GM12873 (cell line): ENCODE results near the gene TNFAIP1.

Experiments used
- TF ChIP-seq, protein P1 (sequence below): IDR thresholded peaks from 2 replicates; pipeline ENCODE4 v1.5.1; 2012; ENCODE audit warnings: low read depth, mild to moderate bottlenecking, moderate library complexity, low read length, control low read depth; ENCODE audit not compliant: insufficient read depth; ENCODE audit errors: missing control alignments

TNFAIP1 gene

DNA sequence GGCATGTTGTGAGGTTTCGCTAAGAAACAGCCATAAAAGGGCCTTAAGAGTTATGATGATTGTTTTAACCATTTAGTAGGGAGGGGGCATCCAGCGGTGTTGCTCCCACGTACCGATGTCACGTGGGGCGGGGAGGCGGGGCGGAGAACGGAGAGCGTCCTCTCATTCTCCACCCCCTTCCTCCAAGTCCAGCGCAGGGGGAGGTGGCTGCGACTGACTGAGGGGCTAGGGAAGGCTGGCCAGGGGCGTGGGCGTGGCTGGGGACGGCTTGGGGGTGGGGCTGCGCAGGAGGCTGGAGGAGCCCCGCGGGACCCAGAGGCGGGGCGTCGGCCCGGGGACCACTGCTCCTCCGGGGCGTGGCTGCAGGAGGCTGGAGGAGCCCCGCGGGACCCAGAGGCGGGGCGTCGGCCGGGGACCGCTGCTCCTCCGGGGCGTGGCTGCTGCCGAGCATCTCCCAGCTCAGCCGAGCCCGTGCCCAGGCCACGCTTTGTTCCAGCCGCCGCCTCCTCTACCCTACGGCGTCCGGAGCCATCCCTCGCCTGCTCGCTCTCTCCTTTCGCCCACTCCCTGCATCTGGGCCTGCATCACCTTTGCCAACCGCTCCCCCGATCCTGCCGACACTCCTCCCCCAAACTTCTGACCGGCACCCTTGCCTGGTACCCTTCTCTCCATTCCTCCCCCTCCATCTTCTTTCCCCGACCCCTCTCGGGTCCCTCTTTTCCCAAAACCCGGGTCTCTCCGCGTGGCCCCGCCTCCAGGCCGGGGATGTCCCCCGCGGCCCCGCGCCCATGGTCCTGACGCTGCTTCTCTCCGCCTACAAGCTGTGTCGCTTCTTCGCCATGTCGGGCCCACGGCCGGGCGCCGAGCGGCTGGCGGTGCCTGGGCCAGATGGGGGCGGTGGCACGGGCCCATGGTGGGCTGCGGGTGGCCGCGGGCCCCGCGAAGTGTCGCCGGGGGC, 36.0 kb downstream of the TNFAIP1 start, which contains the start of gene SARM1:
TSS of gene SARM1 (plus strand) at position 450 of the 958 bp plus-strand sequence. CDS start at position 789, 339 bp downstream.
- TF ChIP-seq, protein P1, sequence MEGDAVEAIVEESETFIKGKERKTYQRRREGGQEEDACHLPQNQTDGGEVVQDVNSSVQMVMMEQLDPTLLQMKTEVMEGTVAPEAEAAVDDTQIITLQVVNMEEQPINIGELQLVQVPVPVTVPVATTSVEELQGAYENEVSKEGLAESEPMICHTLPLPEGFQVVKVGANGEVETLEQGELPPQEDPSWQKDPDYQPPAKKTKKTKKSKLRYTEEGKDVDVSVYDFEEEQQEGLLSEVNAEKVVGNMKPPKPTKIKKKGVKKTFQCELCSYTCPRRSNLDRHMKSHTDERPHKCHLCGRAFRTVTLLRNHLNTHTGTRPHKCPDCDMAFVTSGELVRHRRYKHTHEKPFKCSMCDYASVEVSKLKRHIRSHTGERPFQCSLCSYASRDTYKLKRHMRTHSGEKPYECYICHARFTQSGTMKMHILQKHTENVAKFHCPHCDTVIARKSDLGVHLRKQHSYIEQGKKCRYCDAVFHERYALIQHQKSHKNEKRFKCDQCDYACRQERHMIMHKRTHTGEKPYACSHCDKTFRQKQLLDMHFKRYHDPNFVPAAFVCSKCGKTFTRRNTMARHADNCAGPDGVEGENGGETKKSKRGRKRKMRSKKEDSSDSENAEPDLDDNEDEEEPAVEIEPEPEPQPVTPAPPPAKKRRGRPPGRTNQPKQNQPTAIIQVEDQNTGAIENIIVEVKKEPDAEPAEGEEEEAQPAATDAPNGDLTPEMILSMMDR = no peak

DNA sequence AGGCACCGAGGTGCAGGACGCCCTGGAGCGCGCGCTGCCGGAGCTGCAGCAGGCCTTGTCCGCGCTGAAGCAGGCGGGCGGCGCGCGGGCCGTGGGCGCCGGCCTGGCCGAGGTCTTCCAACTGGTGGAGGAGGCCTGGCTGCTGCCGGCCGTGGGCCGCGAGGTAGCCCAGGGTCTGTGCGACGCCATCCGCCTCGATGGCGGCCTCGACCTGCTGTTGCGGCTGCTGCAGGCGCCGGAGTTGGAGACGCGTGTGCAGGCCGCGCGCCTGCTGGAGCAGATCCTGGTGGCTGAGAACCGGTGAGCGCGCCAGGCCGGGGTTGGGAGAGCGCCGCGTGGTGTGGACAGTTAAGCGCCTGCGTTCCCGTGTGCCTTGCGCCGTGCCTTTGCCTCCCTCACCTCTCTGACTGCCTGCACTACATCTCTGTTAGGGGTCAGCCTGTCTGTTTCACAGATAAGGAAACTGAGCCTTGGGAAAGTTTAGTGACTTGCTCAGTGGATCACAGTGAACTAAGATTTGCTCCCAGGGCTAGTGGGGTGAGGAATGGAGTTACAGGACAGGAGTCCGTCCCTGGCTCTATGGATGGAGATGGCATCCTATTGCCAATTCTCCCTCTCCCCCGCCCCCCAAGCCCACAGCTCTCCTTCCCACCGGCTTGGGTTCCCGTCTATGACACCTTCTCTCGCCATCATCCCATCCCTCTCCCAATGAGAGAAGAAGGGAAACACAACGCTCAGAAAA, 36.8 kb downstream of the TNFAIP1 start:
- TF ChIP-seq, protein P1 = no peak

DNA sequence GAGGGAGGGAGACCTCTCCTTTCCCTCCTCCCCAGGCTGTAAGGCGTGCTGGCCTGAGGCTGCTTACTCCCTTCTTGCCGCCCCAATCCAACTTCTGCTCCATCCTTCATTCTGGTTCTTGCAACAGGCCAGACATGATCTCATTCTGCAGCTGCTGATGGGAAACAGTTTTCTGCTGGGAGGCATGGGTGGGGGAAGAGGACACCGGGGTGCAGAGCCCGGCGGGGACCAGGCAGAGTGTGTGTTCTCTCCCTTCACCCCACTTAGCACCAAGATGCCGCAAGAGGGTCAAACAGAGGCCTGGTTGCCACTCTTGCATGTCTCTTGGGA, 37.3 kb downstream of the TNFAIP1 start:
- TF ChIP-seq, protein P1 = no peak

DNA sequence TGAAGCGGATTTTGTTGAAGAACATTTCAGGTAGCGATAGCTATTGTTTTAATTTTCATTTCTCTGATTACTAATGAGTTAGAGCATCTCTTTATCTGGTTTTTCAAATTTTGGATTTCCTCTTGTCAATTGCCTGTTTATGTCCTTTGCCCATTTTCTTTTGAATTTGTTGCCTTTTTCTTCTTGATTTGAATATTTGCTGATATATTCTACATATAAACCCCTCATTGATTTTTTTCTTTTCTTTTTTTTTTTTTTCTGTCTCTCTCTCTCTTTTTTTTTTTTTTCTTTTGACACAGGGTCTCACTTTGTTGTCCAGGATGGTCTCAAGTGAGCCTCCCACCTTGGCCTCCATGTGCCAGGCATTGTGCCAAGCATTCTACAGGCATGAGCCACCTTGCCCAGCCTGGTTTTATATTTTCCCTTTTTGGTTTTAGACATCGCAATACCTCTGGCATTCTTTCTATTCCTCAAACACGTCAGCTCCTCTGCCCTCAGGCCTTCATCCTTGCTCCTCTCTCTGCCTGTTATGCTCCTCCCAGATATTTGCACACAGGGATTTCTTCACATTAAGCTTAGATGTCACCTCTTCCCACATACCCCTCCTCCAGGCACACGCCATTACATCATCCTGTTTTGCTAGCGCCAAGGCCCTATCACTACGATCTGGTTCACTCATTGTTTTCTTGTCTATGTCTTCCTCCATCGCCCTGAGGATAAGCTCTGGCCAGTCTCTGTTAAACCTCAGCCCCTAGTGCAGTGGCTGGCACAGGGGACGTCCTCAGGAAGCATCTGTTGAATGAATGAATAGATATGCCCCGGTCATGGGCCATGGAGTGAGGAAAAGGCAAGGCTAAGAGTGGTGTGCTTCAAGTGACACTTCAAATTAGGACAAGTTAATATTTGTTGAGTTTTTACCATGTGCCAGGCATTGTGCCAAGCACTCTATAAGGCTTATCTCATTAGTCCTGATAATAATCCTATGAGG, 44.5 kb downstream of the TNFAIP1 start:
- TF ChIP-seq, protein P1 = no peak

DNA sequence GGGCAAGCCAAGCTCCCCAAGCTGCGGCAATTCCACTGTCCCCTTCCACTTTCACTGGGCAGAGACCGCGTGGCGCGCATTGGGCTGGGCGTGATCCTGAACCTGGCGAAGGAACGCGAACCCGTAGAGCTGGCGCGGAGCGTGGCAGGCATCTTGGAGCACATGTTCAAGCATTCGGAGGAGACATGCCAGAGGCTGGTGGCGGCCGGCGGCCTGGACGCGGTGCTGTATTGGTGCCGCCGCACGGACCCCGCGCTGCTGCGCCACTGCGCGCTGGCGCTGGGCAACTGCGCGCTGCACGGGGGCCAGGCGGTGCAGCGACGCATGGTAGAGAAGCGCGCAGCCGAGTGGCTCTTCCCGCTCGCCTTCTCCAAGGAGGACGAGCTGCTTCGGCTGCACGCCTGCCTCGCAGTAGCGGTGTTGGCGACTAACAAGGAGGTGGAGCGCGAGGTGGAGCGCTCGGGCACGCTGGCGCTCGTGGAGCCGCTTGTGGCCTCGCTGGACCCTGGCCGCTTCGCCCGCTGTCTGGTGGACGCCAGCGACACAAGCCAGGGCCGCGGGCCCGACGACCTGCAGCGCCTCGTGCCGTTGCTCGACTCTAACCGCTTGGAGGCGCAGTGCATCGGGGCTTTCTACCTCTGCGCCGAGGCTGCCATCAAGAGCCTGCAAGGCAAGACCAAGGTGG, 45.7 kb downstream of the TNFAIP1 start:
- TF ChIP-seq, protein P1 = peak; percentile 66

- TF ChIP-seq, protein P1 = no peak
These were observed 48.9 kb downstream of the TNFAIP1 start for GRCh38 chr17:28384281-28385036.
